ENCODE results near the gene CTNND2.

CTNND2 gene

DNA sequence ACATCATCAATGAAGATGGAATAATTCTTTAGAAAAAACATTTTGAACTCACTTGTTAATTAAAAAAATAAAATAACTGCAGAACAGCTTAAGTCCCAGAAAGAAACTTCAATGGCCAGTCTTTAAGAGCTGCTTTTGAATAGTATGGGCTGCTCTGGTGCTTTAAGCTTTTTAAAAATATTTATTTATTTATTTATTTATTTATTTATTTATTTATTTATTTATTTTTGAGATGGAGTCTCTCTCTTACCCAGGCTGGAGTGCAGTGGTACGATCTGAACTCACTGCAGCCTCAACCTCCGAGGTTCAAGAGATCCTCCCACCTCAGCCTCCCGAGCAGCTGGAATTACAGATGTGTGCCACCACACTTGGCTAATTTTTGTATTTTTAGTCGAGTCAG, 626.9 kb downstream of the CTNND2 start:
- no peak for DNase-seq (ENCODE audit: low read depth in 2 of 3, low spot score in 1 of 3)

DNA sequence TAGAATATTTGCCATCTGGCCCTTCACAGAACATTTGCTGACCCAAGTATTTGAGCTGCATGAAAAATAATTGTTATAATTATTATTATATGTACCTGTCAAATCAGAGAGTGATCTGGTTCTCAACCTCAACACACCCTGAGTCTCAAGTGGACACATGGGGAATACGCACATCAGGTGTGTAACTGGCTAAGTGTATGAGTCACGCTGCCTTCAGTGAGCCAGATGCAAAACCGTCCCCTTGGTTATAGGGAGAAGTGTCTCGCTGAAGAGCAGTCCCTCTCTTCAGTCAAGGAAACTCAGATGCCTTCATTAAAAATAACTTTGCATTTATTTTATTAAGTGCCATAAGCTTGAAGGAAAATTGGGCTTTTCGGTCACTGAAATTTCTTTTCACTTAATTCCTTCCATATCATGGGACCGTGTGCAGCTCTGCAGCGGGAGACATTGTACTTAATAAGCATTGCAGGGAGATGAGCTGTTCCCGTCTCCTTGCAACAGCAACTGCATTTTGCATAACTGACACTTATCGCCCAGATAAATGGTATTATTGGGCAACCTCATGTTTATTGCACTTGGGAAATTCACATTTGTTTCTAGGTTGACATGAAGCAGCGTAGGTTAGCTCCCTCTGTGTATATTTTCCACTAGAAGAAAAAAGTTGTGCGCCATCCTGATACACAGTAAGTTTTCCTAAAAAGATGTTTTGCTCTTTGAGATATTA, 630.9 kb downstream of the CTNND2 start:
- DNase-seq (ENCODE audit: low read depth in 2 of 3, low spot score in 1 of 3), result no peak

DNA sequence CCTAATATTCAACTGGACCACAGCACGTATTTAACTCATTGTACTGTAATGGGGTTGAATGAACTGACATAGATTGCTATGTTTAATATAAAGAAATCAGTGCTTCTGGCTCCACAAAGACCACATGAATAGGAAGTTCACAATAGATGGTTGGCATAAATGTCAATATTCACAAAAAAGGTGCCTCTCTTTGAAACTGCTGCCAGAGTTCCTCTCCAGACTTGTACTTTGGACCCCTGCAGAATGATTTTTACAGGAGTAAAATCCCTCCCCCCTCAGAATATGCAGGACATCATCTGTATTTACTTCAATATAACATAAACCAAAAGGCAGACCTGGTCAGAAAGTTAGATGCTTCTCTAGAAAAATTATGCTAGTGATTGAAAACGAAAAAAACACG, 634.7 kb downstream of the CTNND2 start:
- DNase-seq (ENCODE audit: low read depth in 2 of 3, low spot score in 1 of 3), result no peak

DNA sequence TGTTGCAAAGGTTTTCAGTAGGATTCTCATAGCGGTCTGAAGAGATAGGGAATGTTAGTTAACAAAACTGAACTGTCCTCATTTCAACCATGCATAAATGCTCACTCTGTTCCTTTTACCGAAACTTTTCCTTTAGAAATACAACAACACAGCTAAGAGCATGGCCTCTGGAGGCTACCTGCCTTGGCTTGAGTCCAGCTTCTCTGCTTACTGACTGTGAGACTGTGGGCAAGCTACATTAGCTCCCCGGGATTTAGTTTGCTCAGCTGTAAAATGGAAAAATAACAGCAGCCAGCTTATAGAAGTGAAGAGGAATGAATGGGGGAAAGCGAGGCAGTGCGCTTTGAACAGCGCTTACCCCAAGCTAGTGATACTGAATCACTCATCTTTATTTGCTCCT, 635.4 kb downstream of the CTNND2 start:
- no peak for DNase-seq (ENCODE audit: low read depth in 2 of 3, low spot score in 1 of 3)

DNA sequence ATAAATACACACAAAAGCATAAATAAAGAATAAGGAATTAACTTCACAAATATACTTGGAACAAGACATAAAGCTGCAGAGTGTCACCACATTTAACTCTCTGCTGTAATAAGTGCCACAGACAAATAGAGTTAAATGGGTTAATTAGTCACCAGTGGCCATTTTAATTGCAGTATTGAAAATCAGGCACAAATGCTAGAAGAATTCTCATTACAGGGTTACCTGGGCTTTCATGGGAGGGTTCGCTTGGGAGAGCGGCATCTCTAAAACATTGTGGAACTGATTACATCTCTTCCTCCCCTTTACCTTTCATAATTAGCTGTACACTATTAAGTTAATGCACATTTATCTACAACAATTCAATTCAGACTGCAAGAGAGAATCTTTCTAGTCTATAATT, 637.9 kb downstream of the CTNND2 start:
- DNase-seq (ENCODE audit: low read depth in 2 of 3, low spot score in 1 of 3), result no peak

DNA sequence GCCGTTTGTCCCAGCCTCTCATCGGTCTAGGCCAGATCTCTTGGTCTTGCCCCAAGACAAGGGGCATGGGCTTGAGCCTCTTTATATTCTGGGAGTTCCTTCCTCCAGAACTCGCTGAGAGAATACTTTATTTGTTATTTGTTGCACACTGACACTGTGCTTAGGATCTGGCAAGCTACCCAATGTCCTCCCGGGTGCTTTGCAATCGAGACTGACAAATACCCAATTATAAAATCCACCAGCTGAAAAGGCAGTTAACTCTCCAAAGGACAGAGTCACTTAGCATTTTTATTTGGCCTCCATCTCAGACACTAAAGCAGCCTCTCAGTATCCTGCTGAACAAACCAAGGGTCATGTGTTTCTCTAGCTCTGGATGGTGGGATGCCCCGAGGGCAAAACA, 643.0 kb downstream of the CTNND2 start:
- DNase-seq (ENCODE audit: low read depth in 2 of 3, low spot score in 1 of 3), result no peak

DNA sequence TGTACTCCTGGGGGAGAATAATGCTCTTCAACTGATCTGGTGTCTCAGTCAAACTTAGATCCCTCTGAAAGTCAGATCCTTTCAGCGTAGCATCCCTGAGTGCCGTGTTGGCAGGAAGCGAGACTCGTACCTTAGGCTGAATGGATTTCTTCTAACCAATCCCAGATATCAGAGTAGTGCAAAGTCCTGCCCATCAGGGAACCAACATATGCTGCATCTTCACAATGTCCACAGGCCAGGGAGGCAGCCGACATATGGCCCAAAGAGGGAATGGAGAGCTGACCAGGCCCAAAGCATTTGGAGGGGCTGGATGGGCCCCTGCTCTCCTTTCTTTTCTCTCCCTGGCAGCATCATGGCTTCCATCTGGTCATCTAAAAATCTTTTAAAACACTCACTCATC, 646.2 kb downstream of the CTNND2 start:
- DNase-seq (ENCODE audit: low read depth in 2 of 3, low spot score in 1 of 3), result no peak

DNA sequence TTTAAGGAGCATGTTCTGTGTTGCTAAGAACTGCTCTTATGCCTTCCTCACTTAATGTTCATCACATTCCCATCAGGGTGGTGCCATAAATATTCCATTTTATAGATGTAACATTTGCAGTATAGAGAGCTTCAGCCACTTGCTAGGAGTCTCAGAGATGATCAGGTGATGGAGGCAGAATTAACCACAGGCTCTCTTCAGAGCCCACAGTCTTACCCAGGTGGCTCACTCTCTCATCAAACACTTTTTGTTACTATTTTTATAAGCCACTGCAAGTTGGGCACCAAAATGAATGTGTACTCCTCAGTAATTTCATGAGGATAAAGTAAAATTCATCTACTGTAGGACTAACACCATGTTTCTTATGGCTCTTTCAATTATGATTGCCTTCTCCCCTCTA, 651.7 kb downstream of the CTNND2 start:
- no peak for DNase-seq (ENCODE audit: low read depth in 2 of 3, low spot score in 1 of 3)

DNA sequence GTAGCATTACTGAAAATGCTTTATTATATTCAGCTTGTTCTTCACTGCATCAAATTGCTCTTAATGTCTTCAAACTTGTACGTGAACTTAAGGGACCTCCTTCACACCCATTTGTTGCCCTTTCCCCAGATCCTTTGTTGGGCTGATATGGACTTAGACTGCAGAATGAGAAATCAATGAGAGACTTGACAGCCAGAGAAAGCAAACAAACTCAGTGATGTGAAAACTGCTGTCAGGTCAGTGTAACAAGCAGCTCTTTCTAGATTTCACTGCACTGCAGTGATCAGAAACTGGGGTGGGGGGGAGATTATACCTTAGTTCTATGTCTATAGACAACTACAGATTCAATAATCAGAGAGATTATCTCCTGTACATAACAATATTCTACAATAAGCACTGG, 652.2 kb downstream of the CTNND2 start:
- DNase-seq (ENCODE audit: low read depth in 2 of 3, low spot score in 1 of 3), result no peak

DNA sequence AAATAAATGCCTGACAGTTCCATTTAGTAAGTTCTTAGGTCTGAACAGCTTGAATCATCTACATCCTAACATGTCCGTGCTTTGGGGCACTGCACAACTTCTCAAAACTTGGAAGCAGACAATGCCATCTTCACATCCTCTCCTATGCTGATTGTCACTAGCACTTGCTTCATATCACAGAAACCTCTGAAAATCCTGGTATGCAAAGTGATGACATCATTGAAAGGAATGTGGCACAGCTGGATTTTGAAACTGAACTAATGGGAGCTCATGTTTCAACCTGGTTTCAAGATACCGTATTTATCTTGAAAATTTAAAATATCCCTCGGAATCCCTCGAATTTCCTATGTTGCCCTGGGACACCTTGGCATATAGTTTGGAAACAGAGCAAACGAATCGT, 653.0 kb downstream of the CTNND2 start:
- no peak for DNase-seq (ENCODE audit: low read depth in 2 of 3, low spot score in 1 of 3)

DNA sequence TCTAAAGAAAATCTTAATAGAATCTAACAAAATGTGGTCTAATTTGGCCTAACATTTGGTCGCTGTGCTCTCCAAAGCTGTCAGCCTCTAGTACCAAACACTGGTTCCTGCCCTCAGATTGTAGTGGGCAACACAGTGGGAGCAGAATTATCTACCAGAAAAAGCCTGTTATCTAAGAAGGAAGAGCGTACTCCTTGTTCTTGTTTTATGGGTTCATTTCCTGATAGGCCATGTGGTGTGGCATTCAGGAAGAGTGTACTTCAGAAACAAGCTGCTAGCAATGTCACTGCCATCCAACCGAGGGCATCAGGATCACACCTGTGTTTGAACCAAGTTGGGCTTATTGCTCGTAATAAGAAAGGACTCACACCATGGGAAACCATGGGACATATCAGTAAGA, 655.3 kb downstream of the CTNND2 start:
- DNase-seq (ENCODE audit: low read depth in 2 of 3, low spot score in 1 of 3), result no peak

DNA sequence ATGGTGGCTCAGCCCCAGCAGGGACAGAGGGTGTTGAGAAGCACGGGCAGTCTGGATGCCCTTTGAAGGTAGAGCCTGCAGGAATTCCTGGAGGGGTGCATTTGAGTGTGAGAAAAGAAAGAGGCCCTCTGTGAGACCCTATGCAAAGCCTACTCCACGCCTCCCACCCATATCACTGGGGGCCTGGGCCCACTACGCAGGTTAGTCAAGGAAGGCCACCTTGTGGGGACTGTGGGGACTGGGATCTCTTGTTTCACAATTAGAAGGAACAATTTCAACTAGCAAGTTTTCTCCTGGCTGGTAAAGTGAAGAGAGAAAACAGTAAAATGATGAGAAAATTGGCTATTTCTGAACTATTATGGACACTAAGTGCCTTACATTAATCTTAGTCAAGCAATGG, 657.0 kb downstream of the CTNND2 start:
- DNase-seq (ENCODE audit: low read depth in 2 of 3, low spot score in 1 of 3), result no peak

DNA sequence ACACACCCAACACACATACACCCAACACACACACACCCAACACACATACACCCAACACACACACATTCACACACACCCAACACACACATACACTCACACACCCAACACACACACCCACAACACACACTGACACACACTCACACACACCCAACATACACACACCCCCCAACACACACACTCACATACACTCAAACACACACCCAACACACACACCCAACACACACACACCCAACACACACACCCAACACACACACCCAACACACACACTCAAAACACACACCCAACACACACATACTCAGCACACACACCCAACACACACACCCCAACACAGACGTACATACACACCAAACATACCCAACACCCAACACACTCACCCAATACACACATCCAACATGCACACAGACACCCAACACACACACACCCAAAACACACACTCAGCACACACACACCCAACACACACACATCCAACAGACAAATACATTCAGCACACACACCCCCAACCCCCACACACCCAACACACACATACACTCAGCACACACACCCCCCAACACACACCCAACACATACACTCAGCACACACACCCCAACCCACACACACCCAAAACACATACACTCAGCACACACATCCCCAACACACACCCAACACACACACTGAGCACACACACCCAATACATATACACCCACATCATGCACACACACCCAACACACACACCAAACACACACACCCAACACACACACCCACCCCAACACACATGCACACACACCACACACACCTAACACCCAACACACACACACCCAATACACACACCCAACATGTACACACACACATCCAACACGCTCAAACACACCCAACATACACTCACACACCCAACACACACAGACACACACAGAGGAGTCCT, 663.7 kb downstream of the CTNND2 start:
- no peak for DNase-seq (ENCODE audit: low read depth in 2 of 3, low spot score in 1 of 3)

DNA sequence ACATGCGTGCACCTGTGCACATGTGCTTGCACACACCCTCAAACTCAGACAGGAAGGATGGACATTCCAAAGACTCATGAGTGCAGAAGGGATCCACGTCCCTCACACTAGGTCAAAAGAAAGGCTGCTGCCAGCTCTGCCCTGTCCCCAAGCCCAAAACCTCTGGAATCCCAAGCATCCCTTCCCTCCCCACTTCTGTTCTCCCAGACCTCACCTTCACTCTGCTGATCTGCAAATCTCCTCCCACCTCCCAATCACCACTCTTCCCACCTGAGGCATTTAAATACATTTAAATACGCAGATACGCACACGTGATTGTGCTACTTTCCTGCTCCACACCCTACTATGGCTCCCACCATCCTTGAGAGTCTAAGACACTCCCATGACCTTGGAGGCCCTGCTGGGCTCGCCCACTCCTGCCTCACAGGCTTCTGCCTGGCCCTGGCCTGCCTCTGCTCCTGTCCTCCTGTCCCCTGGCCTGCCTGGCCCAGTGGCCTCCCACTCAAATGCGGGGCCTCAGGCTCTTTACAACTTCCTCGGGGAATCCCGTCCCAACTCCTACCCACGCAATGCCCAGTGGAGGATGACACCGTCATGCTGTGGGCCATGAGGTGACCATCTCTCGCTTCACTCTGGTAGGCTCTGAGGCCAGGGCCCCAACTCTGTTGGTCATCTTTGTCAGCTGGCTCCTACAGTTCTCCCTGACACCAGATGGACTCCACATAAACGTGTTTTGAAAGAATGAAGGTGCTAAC, 664.8 kb downstream of the CTNND2 start:
- DNase-seq (ENCODE audit: low read depth in 2 of 3, low spot score in 1 of 3), result no peak

DNA sequence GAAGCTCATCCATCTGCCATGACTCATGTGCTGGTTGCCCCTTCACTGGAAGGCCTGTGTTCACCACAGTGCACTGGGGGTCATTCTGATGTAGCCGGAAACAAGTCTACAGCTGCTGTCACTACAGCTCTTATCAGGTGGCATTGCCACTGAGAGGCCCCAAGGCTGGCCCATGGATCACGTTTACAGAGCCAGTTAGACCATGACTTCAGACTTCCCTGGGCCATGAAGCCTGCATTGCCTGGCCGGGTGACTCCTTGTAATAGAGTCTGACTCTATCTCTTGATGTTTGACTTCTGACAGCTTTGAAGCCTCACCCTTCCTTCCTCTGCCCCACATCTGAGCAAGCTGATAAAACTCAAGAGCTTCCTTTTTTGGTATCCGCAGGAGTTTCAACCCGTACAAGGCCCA, 669.7 kb downstream of the CTNND2 start:
- DNase-seq (ENCODE audit: low read depth in 2 of 3, low spot score in 1 of 3), result no peak

DNA sequence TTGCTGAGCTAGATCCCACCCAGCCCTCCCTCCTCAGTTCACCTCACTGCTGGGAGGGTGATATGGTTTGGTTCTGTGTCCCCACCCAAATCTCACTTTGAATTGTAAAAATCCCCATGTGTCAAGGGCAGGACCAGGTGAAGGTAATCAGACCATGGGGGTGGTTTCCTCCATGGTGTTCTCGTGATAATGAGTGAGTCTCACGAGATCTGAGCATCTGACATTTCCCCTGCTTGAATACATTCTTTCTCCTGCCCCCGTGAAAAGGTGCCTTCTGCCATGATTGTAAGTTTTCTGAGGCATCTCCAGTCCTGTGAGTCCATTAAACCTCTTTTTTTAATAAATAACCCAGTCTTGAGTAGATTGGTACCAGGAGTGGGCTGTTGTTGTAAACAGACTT, 673.4 kb downstream of the CTNND2 start:
- no peak for DNase-seq (ENCODE audit: low read depth in 2 of 3, low spot score in 1 of 3)

DNA sequence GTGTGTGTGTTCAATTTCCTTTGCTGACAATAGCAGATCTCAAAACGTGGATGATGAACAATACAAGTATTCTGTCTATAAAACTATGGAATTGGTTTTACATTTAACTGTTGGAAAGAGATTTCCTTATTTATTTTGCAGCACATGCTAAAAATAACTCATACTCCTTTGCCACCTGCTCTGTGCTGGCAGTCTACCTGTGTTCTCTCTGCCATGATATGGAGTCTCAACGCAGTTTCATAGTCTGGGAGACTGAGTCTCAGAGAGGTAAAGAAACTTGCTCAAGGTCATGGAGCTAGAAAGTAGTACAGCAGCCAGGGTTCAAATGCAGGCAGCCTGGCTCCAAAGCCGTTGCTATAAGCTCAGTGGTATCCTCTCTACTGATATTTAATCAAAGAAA, 677.2 kb downstream of the CTNND2 start:
- DNase-seq (ENCODE audit: low read depth in 2 of 3, low spot score in 1 of 3), result no peak

DNA sequence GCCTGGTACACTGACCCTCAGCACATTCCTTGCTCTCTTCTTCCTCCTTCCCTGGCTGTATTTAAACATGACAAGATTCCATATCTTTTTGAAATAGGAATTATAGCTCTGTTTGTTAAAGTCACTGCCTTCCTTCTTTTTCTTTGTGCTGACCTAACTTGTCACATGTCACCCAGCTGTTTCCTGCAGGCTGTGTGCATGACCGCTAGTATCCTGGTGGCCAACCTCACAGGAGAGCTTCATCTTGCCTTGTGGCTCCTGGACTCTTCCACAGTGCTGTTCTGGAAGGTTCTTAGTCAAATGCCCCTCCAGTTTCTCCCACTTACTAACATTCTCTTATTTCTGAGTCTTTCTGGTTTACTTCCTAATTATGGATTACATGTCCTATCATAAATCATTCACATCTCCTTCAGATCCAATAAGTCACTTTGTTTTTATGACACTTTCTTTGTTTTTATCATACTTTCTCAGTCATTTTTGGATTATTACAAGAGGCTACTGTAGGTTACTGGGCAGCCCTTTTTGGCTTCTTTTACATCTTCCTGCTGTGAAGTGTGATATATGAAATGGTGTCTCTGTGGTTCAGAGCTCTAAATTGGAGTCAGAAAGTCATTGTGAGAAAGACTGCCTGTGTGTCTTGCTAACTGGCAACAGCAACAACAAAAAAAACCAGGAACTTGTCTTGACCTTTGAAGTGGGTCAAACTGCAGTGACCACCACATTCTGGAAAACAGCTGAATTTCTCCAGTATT, 679.6 kb downstream of the CTNND2 start:
- DNase-seq (ENCODE audit: low read depth in 2 of 3, low spot score in 1 of 3), result no peak

DNA sequence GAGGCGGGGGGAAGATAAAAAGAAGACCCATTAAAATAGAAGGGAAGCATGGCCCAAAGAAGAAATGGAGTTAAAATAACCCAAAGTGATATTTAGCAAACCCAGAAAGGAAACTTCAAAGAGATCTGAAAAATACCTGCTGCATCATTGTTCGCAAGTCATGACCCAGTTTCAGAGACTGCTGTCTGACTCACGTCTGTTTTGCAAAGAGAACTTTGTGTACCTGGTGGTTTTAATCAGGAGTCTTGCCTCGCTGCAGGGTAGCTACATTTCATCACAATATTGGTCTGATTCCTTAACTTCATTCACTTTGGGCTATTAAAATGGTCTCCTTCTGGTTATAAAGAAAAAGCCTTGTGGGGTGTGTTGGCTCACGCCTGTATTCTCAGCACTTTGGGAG, 682.1 kb downstream of the CTNND2 start:
- no peak for DNase-seq (ENCODE audit: low read depth in 2 of 3, low spot score in 1 of 3)

DNA sequence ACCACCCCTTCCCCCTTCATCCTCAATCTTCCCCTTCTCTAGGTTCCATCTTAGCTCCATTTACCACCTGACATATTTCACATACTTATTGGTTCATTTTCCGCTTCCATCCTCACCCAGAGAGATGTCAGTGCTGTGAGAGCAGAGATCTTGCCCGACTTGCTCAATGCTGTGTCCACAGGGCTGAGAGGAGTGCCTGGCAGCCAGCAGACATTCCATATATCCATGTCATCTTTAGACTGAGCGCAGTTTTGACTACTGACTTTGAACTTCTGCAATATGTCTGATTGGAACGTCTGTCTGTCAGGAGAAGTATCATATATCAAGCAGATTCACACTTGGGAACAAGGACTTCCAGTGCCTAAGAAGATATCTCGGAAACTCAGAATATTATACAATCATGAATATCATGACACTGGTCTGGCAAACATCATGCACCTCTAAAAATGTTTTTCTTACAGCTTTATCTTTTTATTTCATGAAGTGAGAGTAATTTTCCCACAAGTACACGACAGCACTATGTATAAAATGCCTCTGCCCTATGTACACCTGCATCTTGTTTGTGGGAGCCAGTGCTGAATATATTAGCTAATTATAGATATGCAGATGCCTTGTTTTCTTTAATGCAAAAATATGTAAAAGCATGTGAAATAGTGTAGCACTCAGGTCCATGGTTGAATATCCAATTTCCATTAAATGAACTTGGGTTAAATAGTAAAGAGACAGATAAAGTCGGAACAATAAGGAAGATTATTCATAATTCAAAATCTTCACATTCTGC, 689.2 kb downstream of the CTNND2 start:
- no peak for DNase-seq (ENCODE audit: low read depth in 2 of 3, low spot score in 1 of 3)
